ENCODE results near the gene TUBGCP2.

Gene TUBGCP2

DNA sequence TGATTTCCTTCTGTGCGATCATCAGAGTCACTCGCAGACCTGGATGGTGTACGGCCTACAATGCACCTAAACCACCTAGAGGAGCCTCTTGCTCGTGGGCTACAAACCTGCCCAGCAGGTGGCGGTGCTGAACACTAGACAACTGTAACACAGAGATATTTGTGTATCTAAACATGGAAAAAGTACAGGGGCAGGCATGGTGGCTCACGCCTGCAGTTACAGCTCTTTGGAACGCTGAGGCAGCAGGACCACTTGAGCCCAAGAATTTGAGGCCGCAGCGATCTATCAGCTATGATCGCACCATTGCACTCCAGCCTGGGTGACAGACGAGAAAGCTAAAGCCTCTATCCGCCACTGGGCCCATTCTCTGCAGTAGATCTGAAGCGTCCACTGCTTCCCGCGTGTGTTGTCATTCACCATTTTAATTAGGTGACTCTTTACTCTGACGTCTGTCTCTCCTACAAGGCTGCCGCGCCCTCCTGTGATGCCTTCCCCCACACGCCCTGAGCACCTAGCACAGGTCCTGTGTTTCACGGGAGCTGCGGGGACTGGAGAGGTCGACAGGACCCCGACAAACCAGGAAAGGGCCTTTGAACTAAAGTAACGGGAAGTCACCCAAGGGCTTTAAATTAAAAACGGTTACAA, 774 bp downstream of the TUBGCP2 start (continued):
- TF ChIP-seq ZNF692 (tag by site-specific recombination; IDR thresholded peaks at IDR 0.05), result peak; percentile 44
- no peak for TF ChIP-seq OSR2 (tag by site-specific recombination; IDR thresholded peaks at IDR 0.05)
- TF ChIP-seq ZNF792 (tag by site-specific recombination; IDR thresholded peaks at IDR 0.05), result no peak
- TF ChIP-seq ZFP3 (tag by site-specific recombination; IDR thresholded peaks at IDR 0.05; ENCODE audit: low read depth), result no peak
- TF ChIP-seq ZNF473 (tag by site-specific recombination; IDR thresholded peaks at IDR 0.05), result no peak
- peak; percentile 62 for TF ChIP-seq ZEB2 (tag by site-specific recombination; IDR thresholded peaks at IDR 0.05)

GRCh38 chr10:133306941-133307379, 1.7 kb downstream of the TUBGCP2 start:
- Histone ChIP-seq H3K27ac (ENCODE audit: extremely low read depth, low read depth, low read length) (no peak overlapping the region), H3K36me3 (ENCODE audit: control insufficient read depth in 2 of 2, insufficient read depth in 1 of 2, low read length in 2 of 2) (peaks cover 7 to 52% of the 10 kb centered on the region in 2 experiments; a peak in 2 of 3 replicates), H3K9me3 (ENCODE audit: control insufficient read depth, insufficient read depth, low read depth, low read length) (no peaks in the 10 kb centered on the region), H3K4me1 (ENCODE audit: control insufficient read depth, insufficient read depth, low read length) (no peaks in the 10 kb centered on the region), H3K4me3 (ENCODE audit: low read depth, low read length) (no peak overlapping the region)
- POLR2A ChIA-PET, result interaction anchor here (1.6 kb wide), 1 partner anchor 23 kb away, joined by 5 read pairs; no protein-coding TSS in a partner anchor
- CTCF ChIA-PET, result interaction anchor here (0.6 to 2.4 kb wide), 11 partner anchors 9 to 367 kb away, joined by 3 to 7 read pairs (median 4); no protein-coding TSS in a partner anchor
- TF ChIP-seq ZNF341 (tag by site-specific recombination; IDR thresholded peaks at IDR 0.05; ENCODE audit: low read depth) (no peak), ZNF530 (tag by site-specific recombination; IDR thresholded peaks at IDR 0.05; ENCODE audit: low read depth) (no peak), ZNF549 (tag by site-specific recombination; IDR thresholded peaks at IDR 0.05) (no peak), ZNF514 (tag by site-specific recombination; IDR thresholded peaks at IDR 0.05) (no peak), SETDB1 (IDR thresholded peaks at IDR 0.05; ENCODE audit: insufficient read length, low read length) (no peak), HOXD13 (CRISPR knock-in tag; IDR thresholded peaks at IDR 0.05; ENCODE audit: borderline replicate concordance) (no peak), KLF9 (tag by site-specific recombination; IDR thresholded peaks at IDR 0.05; ENCODE audit: low read depth) (no peak)
- TF ChIP-seq, protein P1, sequence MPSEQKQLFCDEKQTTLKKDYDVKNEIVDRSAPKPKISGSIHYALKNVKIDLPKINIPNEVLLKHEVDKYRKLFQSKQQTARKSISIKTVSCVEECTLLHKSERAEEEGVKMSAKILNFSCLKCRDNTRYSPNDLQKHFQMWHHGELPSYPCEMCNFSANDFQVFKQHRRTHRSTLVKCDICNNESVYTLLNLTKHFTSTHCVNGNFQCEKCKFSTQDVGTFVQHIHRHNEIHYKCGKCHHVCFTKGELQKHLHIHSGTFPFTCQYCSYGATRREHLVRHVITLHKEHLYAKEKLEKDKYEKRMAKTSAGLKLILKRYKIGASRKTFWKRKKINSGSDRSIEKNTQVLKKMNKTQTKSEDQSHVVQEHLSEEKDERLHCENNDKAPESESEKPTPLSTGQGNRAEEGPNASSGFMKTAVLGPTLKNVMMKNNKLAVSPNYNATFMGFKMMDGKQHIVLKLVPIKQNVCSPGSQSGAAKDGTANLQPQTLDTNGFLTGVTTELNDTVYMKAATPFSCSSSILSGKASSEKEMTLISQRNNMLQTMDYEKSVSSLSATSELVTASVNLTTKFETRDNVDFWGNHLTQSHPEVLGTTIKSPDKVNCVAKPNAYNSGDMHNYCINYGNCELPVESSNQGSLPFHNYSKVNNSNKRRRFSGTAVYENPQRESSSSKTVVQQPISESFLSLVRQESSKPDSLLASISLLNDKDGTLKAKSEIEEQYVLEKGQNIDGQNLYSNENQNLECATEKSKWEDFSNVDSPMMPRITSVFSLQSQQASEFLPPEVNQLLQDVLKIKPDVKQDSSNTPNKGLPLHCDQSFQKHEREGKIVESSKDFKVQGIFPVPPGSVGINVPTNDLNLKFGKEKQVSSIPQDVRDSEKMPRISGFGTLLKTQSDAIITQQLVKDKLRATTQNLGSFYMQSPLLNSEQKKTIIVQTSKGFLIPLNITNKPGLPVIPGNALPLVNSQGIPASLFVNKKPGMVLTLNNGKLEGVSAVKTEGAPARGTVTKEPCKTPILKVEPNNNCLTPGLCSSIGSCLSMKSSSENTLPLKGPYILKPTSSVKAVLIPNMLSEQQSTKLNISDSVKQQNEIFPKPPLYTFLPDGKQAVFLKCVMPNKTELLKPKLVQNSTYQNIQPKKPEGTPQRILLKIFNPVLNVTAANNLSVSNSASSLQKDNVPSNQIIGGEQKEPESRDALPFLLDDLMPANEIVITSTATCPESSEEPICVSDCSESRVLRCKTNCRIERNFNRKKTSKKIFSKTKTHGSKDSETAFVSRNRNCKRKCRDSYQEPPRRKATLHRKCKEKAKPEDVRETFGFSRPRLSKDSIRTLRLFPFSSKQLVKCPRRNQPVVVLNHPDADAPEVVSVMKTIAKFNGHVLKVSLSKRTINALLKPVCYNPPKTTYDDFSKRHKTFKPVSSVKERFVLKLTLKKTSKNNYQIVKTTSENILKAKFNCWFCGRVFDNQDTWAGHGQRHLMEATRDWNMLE (tag by site-specific recombination; conservative IDR thresholded peaks at IDR 0.05; ENCODE audit: low read depth), result no peak
- TF ChIP-seq, protein P2, sequence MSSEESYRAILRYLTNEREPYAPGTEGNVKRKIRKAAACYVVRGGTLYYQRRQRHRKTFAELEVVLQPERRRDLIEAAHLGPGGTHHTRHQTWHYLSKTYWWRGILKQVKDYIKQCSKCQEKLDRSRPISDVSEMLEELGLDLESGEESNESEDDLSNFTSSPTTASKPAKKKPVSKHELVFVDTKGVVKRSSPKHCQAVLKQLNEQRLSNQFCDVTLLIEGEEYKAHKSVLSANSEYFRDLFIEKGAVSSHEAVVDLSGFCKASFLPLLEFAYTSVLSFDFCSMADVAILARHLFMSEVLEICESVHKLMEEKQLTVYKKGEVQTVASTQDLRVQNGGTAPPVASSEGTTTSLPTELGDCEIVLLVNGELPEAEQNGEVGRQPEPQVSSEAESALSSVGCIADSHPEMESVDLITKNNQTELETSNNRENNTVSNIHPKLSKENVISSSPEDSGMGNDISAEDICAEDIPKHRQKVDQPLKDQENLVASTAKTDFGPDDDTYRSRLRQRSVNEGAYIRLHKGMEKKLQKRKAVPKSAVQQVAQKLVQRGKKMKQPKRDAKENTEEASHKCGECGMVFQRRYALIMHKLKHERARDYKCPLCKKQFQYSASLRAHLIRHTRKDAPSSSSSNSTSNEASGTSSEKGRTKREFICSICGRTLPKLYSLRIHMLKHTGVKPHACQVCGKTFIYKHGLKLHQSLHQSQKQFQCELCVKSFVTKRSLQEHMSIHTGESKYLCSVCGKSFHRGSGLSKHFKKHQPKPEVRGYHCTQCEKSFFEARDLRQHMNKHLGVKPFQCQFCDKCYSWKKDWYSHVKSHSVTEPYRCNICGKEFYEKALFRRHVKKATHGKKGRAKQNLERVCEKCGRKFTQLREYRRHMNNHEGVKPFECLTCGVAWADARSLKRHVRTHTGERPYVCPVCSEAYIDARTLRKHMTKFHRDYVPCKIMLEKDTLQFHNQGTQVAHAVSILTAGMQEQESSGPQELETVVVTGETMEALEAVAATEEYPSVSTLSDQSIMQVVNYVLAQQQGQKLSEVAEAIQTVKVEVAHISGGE (tag by site-specific recombination; conservative IDR thresholded peaks at IDR 0.05; ENCODE audit: low read depth), result no peak

Data from HEK293 (cell line).